Upper lobe of left lung (tissue), 4 donors: ENCODE data around the gene ITGA11.

ENCODE experiments used
- POLR2A ChIP-seq, 4 donors: fragments of 450-650 bp; IDR thresholded peaks; one replicate each; pipeline ENCODE4 v1.5.1; 2016 to 2017; ENCODE audit warnings: antibody characterized with exemption in 4 of 4, mild to moderate bottlenecking in 2 of 4
- POLR2AphosphoS5 ChIP-seq, 2 donors: sonication (generic); formaldehyde crosslinking; IDR thresholded peaks; one replicate each; pipeline ENCODE4 v1.5.1; 2017; ENCODE audit warnings: antibody characterized with exemption in 2 of 2
- TF ChIP-seq, protein P1 (sequence below), 6 experiments: fragments of 450-650 bp in 4 of 6; fragments of 200-600 bp in 2 of 6; sonication (generic) in 2 of 6; IDR thresholded peaks; one replicate each; pipeline ENCODE4 v1.5.1; 2016 to 2019; ENCODE audit warnings: antibody characterized with exemption in 6 of 6

DNA sequence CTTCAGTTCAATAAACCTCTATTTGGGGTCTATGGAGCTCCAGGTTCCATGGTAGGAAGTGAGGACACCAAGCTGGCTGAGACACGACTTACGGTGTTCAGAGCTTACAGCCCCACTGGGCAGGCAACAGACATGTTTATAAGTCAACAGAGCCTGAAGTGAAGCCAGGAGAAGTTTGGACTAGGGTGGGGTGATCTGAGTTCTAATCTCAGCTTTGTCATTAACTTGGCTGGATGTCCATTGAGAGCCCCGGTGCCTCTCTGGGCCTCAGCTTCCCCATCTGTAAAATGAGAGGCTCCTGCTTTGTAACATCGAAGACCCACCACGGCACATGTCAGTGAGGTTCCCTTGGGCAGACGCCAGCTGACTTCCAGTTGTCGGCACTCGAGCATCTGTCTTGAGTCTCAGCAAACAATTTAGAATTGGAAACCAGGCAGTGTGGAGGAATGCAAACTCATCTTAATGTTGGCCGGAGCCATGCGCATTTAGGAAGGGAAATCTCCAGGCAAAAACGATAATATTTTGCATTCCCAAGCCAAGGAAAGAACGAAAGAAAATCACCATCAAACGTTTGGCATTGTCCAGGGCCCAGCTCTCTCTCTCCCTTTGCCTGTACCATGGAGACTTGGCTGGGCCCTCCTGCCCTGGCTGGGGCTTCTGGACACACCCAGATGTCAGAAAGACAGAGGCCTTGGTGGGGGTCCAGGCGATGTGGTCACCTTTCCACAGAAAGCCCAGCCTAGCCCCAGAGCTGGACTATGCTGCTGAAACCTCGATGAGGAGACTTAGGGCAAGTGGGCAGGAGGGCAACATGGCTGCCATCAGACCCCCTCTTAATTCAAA is 18.4 kb downstream of the ITGA11 start:
- no peak for TF ChIP-seq POLR2A (IDR thresholded peaks at IDR 0.05)
- TF ChIP-seq, protein P1, sequence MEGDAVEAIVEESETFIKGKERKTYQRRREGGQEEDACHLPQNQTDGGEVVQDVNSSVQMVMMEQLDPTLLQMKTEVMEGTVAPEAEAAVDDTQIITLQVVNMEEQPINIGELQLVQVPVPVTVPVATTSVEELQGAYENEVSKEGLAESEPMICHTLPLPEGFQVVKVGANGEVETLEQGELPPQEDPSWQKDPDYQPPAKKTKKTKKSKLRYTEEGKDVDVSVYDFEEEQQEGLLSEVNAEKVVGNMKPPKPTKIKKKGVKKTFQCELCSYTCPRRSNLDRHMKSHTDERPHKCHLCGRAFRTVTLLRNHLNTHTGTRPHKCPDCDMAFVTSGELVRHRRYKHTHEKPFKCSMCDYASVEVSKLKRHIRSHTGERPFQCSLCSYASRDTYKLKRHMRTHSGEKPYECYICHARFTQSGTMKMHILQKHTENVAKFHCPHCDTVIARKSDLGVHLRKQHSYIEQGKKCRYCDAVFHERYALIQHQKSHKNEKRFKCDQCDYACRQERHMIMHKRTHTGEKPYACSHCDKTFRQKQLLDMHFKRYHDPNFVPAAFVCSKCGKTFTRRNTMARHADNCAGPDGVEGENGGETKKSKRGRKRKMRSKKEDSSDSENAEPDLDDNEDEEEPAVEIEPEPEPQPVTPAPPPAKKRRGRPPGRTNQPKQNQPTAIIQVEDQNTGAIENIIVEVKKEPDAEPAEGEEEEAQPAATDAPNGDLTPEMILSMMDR (IDR thresholded peaks at IDR 0.05), result no peak
- TF ChIP-seq POLR2AphosphoS5 (IDR thresholded peaks at IDR 0.05), result no peak
